AG10803 (cell line): Measurements from ENCODE around the gene PEX1.
"Not testable (repeated sequence)": the region's sequence is repeated elsewhere in the genome, so short reads cannot be mapped to it uniquely, and the experiment has no call there.

Source experiments
- DNase-seq: peaks from one replicate; pipeline ENCODE4 v3.0.0; 2010; ENCODE audit warnings: low read depth
- H3K4me3 ChIP-seq: 2 replicates; pipeline ENCODE4 v1.5.1; 2011; ENCODE audit warnings: mild to moderate bottlenecking, low read length, control low read depth
- TF ChIP-seq, protein P1 (sequence below): conservative IDR thresholded peaks from 2 replicates; pipeline ENCODE4 v1.5.1; 2011; ENCODE audit warnings: mild to moderate bottlenecking, low read length, control low read depth, inconsistent platforms

Gene PEX1

DNA sequence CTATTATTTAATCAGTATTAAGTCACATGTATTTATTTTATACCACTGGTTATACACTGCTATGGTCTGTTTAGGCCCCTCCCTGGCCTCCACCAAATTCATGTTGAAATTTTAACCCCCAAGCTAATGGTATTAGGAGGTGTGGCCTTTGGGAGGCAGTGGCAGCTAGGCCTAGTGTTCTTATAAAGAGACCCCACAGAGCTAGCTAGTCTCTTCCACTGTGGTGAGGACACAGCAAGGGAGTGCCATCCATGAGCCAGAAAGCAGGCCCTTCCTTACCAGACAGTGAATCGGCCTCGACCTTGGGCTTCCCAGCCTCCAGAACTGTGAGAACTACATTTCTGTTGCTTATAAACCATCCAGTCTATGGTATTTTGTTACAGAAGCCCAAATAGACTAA, 28.9 kb upstream of the PEX1 start:
- H3K4me3 ChIP-seq = no peak overlapping the region
- TF ChIP-seq, protein P1, sequence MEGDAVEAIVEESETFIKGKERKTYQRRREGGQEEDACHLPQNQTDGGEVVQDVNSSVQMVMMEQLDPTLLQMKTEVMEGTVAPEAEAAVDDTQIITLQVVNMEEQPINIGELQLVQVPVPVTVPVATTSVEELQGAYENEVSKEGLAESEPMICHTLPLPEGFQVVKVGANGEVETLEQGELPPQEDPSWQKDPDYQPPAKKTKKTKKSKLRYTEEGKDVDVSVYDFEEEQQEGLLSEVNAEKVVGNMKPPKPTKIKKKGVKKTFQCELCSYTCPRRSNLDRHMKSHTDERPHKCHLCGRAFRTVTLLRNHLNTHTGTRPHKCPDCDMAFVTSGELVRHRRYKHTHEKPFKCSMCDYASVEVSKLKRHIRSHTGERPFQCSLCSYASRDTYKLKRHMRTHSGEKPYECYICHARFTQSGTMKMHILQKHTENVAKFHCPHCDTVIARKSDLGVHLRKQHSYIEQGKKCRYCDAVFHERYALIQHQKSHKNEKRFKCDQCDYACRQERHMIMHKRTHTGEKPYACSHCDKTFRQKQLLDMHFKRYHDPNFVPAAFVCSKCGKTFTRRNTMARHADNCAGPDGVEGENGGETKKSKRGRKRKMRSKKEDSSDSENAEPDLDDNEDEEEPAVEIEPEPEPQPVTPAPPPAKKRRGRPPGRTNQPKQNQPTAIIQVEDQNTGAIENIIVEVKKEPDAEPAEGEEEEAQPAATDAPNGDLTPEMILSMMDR = no peak
- no peak for DNase-seq

DNA sequence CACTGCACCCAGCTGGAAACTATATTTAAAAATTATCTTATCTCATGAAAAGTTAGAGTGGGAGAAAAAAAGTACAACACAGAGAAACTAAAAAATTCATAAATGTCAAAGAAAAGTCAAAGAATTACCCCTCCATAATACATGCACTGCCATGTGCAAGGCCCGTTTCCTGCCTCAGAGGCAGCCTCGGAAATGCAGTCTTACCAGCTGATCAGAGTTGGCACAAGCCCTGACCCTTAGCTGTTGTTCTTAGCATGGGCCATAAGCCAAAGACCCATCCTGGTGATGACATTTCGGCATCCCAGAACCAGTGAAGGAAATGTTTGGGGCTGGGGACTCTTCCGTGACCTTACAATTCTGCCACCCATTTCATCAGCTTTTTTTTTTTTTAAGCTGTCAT, 21.9 kb upstream of the PEX1 start:
- no peak for DNase-seq
- no peak overlapping the region for H3K4me3 ChIP-seq
- TF ChIP-seq, protein P1 = no peak

DNA sequence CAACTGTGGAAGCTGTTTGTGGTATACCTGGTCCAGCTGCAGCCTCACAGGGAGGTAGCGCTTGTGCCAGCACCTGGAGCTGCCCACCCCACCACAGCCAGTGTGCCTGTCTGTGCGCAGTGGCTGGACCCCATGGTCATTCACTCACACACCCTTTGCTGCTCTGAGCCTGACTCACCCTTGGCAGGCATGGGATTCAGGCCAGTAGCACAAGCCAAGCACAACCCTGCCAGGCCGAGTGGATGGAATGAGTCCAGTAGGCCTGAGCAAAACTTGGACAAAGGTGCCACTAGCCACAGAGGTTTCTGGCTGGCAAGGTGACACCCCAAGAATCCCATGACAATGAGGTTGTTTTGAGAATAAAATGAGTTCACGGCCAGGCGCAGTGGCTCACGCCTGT, 19.3 kb upstream of the PEX1 start:
- no peak overlapping the region for H3K4me3 ChIP-seq
- DNase-seq = no peak
- TF ChIP-seq, protein P1 = no peak

DNA sequence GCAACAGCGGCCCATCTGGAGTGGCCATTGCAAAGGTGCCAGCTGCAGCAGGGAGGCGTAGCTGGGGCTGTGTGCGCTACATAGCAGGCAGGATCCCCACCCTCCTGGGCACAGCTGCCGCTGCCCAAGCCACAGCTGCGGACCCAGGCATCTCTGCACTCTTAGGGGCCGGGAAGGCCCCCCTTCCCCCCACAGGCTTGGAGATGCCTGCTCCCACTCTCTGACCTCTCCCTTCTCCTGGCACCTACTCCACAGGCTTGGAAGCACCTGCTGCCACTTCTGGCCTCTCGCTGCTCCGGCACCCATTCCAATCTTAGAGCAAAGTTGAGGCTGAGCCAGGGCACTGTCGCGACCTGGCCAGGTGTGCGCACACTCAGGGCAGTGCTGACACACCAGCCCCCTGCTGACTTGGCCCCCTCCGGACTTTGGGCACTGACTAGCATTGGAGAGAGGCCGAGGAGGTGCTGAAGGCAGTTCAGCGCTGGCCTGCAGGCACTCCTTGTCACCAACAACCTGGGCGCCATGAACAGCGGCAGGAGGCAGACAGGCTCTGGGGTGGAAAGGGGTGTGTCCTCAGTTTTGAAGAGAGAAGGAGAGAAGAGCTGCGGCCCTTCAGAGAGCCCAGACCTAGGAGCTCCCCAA, 18.7 kb upstream of the PEX1 start:
- DNase-seq = no peak
- TF ChIP-seq, protein P1 = no peak
- H3K4me3 ChIP-seq = no peak overlapping the region

DNA sequence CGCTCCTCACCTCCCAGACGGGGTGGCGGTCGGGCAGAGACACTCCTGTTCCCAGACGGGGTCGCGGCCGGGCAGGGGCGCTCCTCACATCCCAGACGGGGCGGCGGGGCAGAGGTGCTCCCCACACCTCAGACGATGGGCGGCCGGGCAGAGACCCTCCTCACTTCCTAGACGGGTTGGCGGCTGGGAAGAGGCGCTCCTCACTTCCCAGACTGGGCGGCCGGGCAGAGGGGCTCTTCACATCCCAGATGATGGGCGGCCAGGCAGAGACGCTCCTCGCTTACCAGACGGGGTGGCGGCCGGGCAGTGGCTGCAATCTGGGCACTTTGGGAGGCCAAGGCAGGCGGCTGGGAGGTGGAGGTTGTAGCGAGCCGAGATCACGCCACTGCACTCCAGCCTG, 16.8 kb upstream of the PEX1 start:
- not testable (repeated sequence) for H3K4me3 ChIP-seq, DNase-seq

DNA sequence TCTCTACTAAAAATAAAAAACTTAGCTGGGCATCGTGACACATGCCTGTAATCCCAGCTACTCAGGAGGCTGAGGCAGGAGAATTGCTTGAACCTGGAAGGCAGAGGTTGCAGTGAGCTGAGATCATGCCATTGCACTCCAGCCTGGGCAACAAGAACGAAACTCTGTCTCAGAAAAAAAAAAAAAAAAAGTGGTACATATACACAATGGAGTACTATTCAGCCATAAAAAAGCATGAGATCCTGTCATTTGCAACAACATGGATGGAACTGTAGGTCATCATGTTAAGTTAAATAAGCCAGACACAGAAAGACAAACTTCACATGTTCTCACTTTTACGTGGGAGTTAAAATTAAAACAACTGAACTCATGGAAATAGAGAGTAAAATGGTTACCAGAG, 15.2 kb upstream of the PEX1 start:
- not testable (repeated sequence) for DNase-seq, H3K4me3 ChIP-seq

DNA sequence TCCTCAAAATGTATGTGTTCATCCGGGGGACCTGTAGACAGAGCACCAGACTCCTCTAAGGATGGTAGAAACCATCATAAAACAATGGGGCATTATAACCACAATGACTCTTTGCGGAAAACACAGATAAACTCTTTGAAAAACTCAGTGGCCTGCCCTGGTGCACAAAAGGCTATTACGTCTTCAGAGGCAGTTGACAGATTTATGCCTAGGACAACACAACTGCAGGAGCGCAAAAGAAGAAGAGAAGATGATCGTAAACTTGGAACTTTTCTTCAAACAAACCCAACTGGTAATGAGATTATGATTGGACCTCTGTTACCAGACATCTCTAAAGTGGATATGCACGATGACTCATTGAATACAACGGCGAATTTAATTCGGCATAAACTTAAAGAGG, 6.3 kb upstream of the PEX1 start:
- no peak overlapping the region for H3K4me3 ChIP-seq
- DNase-seq = no peak
- TF ChIP-seq, protein P1 = no peak

DNA sequence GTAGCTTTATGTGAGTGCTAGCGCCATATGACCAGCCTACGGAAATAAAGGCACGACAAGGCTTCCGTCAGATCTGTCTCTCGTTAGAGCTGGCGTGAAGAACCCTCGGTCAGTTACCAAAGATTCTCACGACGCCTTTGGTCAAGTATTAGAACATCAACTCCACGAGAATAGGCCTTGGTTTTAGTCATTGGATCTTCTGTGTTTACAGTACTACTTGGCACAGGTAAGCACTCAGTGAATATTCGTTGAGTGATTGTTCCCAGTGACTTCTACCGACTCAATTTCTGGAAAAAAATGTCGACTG, 591 bp upstream of the PEX1 start:
- H3K4me3 ChIP-seq = peak overlapping the region; percentile 97
- TF ChIP-seq, protein P1 = no peak; the same call in 1 of the 2 replicates
- no peak for DNase-seq
